Lower leg skin (tissue), 3 donors: ENCODE data around the gene WASHC2A.
"Not testable (repeated sequence)": the region's sequence is repeated elsewhere in the genome, so short reads cannot be mapped to it uniquely, and the experiment has no call there.

ENCODE experiments used
- POLR2A ChIP-seq, 2 donors: fragments of 450-650 bp; IDR thresholded peaks; one replicate each; pipeline ENCODE4 v1.6.1; 2016 to 2017; ENCODE audit warnings: antibody characterized with exemption in 2 of 2, mild to moderate bottlenecking in 1 of 2, moderate library complexity in 1 of 2
- TF ChIP-seq, protein P1 (sequence below), 3 donors: fragments of 450-650 bp; IDR thresholded peaks; one replicate each; pipeline ENCODE4 v1.5.1; 2016; ENCODE audit warnings: antibody characterized with exemption in 3 of 3, mild to moderate bottlenecking in 3 of 3, moderate library complexity in 2 of 3

DNA sequence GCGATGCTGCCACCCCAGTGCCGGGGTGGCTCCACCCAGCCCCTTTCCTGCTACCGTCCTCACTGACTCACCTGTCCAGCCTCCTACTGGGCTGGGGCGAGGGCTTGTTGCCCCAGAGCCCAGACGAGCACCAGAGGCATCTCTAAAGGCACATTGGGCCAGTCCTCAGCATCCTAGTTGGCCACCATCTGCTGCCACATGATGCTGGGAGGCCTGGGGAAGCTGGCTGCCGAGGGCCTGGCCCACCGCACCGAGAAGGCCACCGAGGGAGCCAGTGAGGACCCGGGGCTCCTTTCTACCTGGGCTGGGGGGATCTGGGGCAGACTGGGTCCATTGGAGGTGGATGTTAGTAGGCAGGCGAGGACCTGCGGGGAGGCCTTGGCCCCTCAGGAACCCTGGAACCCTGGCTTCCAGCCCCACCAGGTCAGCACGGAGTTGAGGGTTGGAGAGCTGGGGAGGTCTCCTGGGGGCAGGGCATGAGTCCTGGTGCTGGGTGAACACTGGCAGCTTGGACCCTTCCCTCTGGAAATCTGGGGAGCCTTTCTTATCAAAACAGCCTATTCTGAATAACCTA is 47.2 kb upstream of the WASHC2A start:
- not testable (repeated sequence) for TF ChIP-seq POLR2A (IDR thresholded peaks at IDR 0.05)
- TF ChIP-seq, protein P1, sequence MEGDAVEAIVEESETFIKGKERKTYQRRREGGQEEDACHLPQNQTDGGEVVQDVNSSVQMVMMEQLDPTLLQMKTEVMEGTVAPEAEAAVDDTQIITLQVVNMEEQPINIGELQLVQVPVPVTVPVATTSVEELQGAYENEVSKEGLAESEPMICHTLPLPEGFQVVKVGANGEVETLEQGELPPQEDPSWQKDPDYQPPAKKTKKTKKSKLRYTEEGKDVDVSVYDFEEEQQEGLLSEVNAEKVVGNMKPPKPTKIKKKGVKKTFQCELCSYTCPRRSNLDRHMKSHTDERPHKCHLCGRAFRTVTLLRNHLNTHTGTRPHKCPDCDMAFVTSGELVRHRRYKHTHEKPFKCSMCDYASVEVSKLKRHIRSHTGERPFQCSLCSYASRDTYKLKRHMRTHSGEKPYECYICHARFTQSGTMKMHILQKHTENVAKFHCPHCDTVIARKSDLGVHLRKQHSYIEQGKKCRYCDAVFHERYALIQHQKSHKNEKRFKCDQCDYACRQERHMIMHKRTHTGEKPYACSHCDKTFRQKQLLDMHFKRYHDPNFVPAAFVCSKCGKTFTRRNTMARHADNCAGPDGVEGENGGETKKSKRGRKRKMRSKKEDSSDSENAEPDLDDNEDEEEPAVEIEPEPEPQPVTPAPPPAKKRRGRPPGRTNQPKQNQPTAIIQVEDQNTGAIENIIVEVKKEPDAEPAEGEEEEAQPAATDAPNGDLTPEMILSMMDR (IDR thresholded peaks at IDR 0.05), result not testable (repeated sequence)
